GM18858 (cell line): ENCODE measurements around the gene IL15.
A peak's percentile ranks its signal among the peaks of the same experiment; 100 is the strongest.
"Not testable (repeated sequence)": the region's sequence is repeated elsewhere in the genome, so short reads cannot be mapped to it uniquely, and the experiment has no call there.

Experiments
- ATAC-seq: cut with Tn5 transposase; IDR thresholded peaks from one replicate; pipeline ENCODE4 v1.9.1; 2021; ENCODE audit not compliant: unreplicated experiment

The IL15 gene

GRCh38 chr4:141636082-141636770 is at the start of gene IL15:
Gene IL15, plus strand, starts transcription at chr4:141636583. Its CDS starts 82,882 bp downstream, at chr4:141719465.
- peak; percentile 35 for ATAC-seq

- no peak for ATAC-seq
Measured at GRCh38 chr4:141587897-141588296, 48.5 kb upstream of the IL15 start.

GRCh38 chr4:141595531-141595930 is 40.9 kb upstream of the IL15 start:
- no peak for ATAC-seq

- ATAC-seq = no peak
Measured at GRCh38 chr4:141599853-141600252, 36.5 kb upstream of the IL15 start.

GRCh38 chr4:141604683-141605082 is 31.7 kb upstream of the IL15 start:
- not testable (repeated sequence) for ATAC-seq

GRCh38 chr4:141605425-141605856 is 30.9 kb upstream of the IL15 start:
- ATAC-seq = no peak

GRCh38 chr4:141609243-141609642 is 27.1 kb upstream of the IL15 start:
- no peak for ATAC-seq

- no peak for ATAC-seq
Measured at GRCh38 chr4:141610365-141610764, 26.0 kb upstream of the IL15 start.

GRCh38 chr4:141614878-141615586 is 21.4 kb upstream of the IL15 start:
- peak; percentile 67 for ATAC-seq

- not testable (repeated sequence) for ATAC-seq
Measured at GRCh38 chr4:141615587-141615918, 20.8 kb upstream of the IL15 start.

- ATAC-seq = no peak
Measured at GRCh38 chr4:141620715-141621114, 15.7 kb upstream of the IL15 start.

GRCh38 chr4:141625023-141625422 is 11.4 kb upstream of the IL15 start:
- ATAC-seq = no peak

GRCh38 chr4:141630854-141631253 is 5.5 kb upstream of the IL15 start:
- no peak for ATAC-seq

GRCh38 chr4:141635736-141636081 is 674 bp upstream of the IL15 start:
- peak; percentile 40 for ATAC-seq

- peak; percentile 33 for ATAC-seq
Measured at GRCh38 chr4:141636771-141637460, 533 bp downstream of the IL15 start.

- ATAC-seq = peak; percentile 12
Measured at GRCh38 chr4:141637565-141637964, 1.2 kb downstream of the IL15 start.

GRCh38 chr4:141638230-141638629 is 1.8 kb downstream of the IL15 start:
- ATAC-seq = no peak

GRCh38 chr4:141640696-141641095 is 4.3 kb downstream of the IL15 start:
- ATAC-seq = no peak

- no peak for ATAC-seq
Measured at GRCh38 chr4:141642063-141642462, 5.7 kb downstream of the IL15 start.

GRCh38 chr4:141642711-141643110 is 6.3 kb downstream of the IL15 start:
- no peak for ATAC-seq

- ATAC-seq = peak; percentile 42
Measured at GRCh38 chr4:141643557-141643956, 7.2 kb downstream of the IL15 start.
